Mucosa of descending colon (tissue), 3 donors: ENCODE measurements around the gene CYP27A1. TPM values are rescaled to one million over a fixed set of nuclear protein-coding genes. Genes with fewer than 3 reads are reported as not detected.

Experiments used
- ATAC-seq: fragments of 200-7000 bp; cut with Tn5 transposase; one replicate; pipeline ENCODE4 v1.9.1; 2020; ENCODE audit warnings: mild to moderate bottlenecking, moderate library complexity
- DNase-seq, 3 donors: peaks; one replicate each; pipeline ENCODE4 v3.0.0-alpha.2; 2020
- H3K36me3 ChIP-seq: fragments of 200-600 bp; one replicate; pipeline ENCODE4 v1.8.0; 2021; ENCODE audit warnings: low read depth, mild to moderate bottlenecking
- H3K4me1 ChIP-seq: fragments of 200-600 bp; one replicate; pipeline ENCODE4 v1.8.0; 2021; ENCODE audit warnings: low read depth, mild to moderate bottlenecking
- H3K4me3 ChIP-seq: fragments of 200-600 bp; one replicate; pipeline ENCODE4 v1.8.0; 2021; ENCODE audit warnings: mild to moderate bottlenecking
- H3K9me3 ChIP-seq: fragments of 200-600 bp; one replicate; pipeline ENCODE4 v1.8.0; 2021; ENCODE audit warnings: mild to moderate bottlenecking
- CTCF ChIP-seq: fragments of 200-600 bp; IDR thresholded peaks from one replicate; pipeline ENCODE4 v1.8.0; 2022; ENCODE audit warnings: antibody characterized with exemption, mild to moderate bottlenecking
- intact Hi-C, 2 donors: fragments of 100-400 bp; cut with DNase I in 1 of 2; cut with micrococcal nuclease in 1 of 2; formaldehyde crosslinking; loops; one replicate each; pipeline versions ENCODE4 v1.11.0 to v1.11.1; 2022; cut with DNase I, micrococcal nuclease
- total RNA-seq, 3 donors: library from RNA; stranded (reverse); fragmentation: NEBNext Ultra II Directional in 2 of 3; extraction: Animal tissue kit (Norgen Biotek cat#: 25700) in 2 of 3; gene quantifications; one replicate each; pipeline versions ENCODE4 v1.2.1 to v1.2.4, GENCODE V29; 2021 to 2023
- donor health status: DM: no; HTN: no; CAD: no; lungs with moderate emphysema.
- donor health status: DM: no; HTN: no; CAD: no.
- donor health status: DM: no; HTN: yes; CAD: no.

The CYP27A1 gene
- total RNA-seq, 3 donors from 2014 or later = 31.0 to 70.0 (median 37.7) TPM

DNA sequence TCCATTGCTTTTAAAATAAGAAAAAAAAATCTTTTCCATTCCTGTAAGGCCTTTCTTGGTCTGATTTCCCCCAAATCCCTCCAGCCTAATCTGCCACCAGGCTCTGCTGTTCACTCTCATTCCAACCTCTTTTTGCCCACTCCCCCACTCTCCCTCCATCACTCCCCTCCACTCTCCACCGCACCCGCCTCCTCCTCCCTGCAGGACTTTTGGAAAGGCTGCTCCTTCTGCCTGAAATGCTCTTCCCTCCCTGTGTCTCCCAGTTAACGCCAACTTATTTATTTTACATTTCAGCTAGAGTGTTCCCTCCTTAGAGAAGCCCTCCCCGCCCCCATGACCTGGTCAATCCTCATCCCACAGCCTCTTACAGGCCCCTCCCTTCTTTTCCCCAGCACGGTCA is 72.9 kb downstream of the CYP27A1 start:
- Histone ChIP-seq H3K36me3 (no peaks in the 10 kb centered on the region), H3K4me1 (peaks cover 5% of the 10 kb centered on the region), H3K9me3 (no peaks in the 10 kb centered on the region), H3K4me3 (no peak overlapping the region)
- no peak for ATAC-seq
- no peak for DNase-seq
- TF ChIP-seq CTCF = no peak
- intact Hi-C loops = no loop called here

DNA sequence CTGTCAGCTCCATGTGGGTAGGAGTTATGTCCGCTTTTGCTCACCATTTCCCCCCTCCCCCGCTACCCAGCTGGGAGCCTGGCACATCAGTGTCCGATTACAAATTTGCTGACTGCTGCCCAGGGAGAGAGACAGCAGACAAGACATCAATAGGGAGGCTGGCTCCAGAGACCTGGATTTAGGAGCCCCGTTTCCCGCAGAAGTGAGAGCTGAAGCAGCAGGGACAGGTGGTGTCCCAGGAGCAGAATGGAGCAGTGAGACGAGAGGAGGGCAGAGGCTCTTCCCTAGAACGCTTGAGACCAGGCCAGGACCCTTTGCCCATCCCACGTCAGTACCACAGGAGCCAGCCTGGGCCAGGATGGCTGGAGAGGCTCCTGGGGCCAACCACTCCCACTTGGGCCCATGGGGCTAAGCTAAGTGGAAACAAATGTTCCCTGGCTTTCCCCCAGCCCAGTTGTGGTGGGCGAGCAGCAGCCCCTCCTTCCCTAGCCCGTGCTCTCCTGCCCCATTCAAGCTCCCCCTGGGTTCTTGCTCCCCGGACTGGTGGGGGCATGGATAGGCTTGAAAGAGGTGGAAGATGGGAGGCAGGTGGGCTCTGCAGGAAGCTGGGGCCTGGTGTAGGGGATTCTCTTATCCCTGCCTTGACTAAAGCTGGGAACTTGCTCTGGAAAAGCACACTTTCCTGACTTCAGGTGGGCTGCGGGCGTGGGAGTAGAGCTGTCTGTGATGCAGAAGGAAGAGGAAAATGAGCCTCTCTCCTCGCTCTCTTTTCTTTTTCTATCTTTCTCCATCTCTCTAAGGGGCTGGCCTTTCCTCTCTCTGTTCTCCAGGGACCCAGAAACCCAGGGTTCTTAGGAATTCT is 73.6 kb downstream of the CYP27A1 start:
- no peak overlapping the region for H3K4me3 ChIP-seq
- ATAC-seq (no peak), DNase-seq (no peak)
- no peak for TF ChIP-seq CTCF
- peaks cover 12% of the 10 kb centered on the region for H3K4me1 ChIP-seq
- no peaks in the 10 kb centered on the region for H3K36me3 ChIP-seq
- intact Hi-C loops = no loop called here
- no peaks in the 10 kb centered on the region for H3K9me3 ChIP-seq

DNA sequence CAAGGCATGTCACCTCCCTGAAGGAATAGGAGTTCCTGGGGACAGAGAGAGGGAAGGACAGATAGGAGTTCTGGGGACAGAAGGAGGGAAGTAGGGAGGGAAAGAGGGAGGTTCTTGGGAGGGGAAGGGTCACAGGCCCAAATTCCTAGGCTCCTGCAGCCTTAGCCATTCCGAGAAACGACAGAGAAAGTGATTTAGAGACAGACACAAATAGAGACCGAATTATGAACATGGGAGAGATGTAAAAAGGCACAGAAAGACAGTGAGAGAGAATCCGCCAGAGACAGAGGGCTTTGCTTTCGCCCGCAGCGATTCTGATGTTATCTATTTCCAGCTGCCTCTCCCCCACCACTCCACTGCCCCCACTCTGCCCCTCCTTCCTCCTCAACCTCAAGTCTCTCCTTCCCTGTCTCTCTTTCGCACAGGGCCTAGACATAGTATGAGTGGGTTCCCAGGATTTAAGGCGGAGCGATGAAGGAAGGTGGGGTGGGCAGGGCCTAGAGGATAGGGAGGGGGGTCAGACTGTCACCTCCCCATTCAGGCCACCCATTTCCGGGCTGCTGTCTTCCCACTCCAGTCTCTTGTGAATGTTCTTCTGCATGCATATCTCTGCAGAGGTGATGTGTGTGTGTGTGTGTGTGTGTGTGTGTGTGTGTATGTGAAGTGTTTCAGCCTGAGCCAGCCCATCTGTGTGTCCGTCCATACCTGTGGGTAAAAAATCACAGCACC is 74.4 kb downstream of the CYP27A1 start:
- H3K36me3 ChIP-seq = no peaks in the 10 kb centered on the region
- no peaks in the 10 kb centered on the region for H3K9me3 ChIP-seq
- TF ChIP-seq CTCF = no peak
- DNase-seq (no peak), ATAC-seq (no peak)
- intact Hi-C loops = no loop called here
- peaks cover 15% of the 10 kb centered on the region for H3K4me1 ChIP-seq
- H3K4me3 ChIP-seq = no peak overlapping the region

GRCh38 chr2:218856896-218857243 is 74.9 kb downstream of the CYP27A1 start:
- no peak for ATAC-seq
- no peak for TF ChIP-seq CTCF
- no peak for DNase-seq

DNA sequence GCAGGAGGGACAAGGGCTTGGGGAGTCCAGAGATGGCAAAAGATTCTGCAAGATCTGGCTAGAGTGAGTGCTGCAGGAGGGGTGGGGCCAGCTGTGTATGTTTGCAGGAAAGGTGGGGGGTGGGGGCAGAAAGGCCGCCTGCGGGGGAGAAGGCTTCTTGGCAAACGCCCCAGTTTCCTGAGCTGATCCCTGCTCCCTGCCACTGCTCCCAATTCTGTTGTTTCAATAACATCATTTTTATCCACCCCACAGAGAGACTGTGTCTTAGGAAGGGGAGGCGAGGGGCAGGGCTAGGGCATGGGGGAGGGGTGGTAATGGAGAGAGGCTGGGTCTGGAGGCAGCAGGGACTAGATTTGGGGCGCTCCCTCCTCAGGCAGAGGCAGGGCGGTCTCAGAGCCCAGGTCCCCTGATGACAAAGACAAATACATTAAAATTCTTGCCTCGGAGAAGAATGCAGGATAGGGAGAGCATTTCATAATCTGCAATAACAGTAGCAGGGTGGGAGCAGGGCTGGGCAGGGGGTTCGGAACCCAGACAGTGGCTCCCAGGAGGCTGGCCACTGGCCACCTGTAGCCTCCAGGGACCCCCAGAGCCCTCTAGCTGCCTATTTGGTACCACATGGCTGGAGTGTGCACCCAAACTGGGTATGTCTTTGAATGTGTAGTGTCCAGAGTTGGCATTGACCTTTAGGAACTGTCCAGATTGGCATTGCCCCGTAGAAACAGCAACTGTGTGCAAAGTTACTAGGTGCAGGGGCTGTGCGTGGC is 75.6 kb downstream of the CYP27A1 start:
- intact Hi-C loops = no loop called here
- DNase-seq = no peak
- no peak for TF ChIP-seq CTCF
- no peak for ATAC-seq
- Histone ChIP-seq H3K36me3 (no peaks in the 10 kb centered on the region), H3K9me3 (no peaks in the 10 kb centered on the region), H3K4me1 (peaks cover 15% of the 10 kb centered on the region), H3K4me3 (no peak overlapping the region)

More at GRCh38 chr2:218856896-218857243, 74.9 kb downstream of the CYP27A1 start:
- intact Hi-C loops = no loop called here
- H3K4me1 ChIP-seq = peaks cover 15% of the 10 kb centered on the region
- H3K9me3 ChIP-seq = no peaks in the 10 kb centered on the region
- no peaks in the 10 kb centered on the region for H3K36me3 ChIP-seq
- H3K4me3 ChIP-seq = no peak overlapping the region
